ENCODE measurements around the gene TDRD6. TPM values are rescaled to one million over a fixed set of nuclear protein-coding genes. Genes with fewer than 3 reads are reported as not detected.

Gene TDRD6
- total RNA-seq, 4 donors from 2014 or later, result under 0.01 to 1.5 (median 0.75) TPM

DNA sequence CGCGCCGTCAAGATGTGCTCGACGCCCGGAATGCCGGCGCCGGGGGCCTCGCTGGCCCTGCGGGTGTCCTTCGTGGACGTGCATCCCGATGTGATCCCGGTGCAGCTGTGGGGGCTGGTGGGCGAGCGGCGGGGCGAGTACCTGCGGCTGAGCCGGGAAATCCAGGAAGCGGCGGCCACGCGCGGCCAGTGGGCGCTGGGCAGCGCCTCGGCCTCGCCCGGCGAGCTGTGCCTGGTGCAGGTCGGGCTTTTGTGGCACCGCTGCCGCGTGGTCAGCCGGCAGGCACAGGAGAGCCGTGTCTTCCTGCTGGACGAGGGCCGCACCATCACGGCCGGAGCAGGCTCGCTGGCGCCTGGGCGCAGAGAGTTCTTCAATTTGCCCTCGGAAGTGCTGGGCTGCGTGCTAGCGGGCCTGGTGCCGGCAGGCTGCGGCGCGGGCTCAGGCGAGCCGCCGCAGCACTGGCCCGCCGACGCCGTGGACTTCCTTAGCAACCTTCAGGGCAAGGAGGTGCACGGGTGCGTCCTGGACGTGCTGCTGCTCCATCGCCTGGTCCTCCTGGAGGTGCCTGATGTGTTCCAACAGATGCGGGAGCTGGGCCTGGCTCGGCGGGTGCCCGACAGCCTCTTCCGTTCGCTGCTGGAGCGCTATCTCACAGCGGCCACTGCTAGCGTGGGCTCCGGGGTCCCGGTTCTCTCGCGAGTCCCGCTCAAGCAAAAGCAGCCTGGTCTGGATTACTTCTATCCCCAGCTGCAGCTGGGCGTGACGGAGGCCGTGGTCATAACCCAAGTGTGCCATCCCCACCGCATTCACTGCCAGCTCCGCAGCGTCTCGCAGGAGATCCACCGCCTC is 656 bp downstream of the TDRD6 start:
- intact Hi-C loops (cut with DNase I; ENCODE audit: low total_unique reads), result no loop called here
- H3K9me3 ChIP-seq, result no peaks in the 10 kb centered on the region
- no peaks in the 10 kb centered on the region for H3K27me3 ChIP-seq
- no peak overlapping the region for H3K27ac ChIP-seq
- no peak overlapping the region for H3K4me3 ChIP-seq
- DNase-seq, result no peak
- H3K4me1 ChIP-seq, result no peaks in the 10 kb centered on the region
- TF ChIP-seq, protein P1, sequence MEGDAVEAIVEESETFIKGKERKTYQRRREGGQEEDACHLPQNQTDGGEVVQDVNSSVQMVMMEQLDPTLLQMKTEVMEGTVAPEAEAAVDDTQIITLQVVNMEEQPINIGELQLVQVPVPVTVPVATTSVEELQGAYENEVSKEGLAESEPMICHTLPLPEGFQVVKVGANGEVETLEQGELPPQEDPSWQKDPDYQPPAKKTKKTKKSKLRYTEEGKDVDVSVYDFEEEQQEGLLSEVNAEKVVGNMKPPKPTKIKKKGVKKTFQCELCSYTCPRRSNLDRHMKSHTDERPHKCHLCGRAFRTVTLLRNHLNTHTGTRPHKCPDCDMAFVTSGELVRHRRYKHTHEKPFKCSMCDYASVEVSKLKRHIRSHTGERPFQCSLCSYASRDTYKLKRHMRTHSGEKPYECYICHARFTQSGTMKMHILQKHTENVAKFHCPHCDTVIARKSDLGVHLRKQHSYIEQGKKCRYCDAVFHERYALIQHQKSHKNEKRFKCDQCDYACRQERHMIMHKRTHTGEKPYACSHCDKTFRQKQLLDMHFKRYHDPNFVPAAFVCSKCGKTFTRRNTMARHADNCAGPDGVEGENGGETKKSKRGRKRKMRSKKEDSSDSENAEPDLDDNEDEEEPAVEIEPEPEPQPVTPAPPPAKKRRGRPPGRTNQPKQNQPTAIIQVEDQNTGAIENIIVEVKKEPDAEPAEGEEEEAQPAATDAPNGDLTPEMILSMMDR (IDR thresholded peaks at IDR 0.05), result no peak
- no peak for TF ChIP-seq POLR2A (IDR thresholded peaks at IDR 0.05)
- no peaks in the 10 kb centered on the region for H3K36me3 ChIP-seq

DNA sequence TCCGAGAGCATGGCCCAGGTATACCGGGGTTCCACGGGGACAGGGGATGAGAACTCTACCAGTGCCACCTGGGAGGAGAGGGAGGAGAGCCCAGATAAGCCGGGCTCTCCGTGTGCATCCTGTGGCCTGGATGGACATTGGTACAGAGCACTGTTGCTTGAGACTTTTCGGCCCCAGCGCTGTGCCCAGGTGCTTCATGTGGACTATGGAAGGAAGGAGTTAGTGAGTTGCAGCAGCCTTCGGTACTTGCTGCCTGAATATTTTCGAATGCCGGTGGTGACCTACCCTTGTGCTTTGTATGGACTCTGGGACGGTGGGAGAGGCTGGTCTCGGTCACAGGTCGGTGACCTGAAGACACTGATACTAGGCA is 1.3 kb downstream of the TDRD6 start:
- intact Hi-C loops (cut with DNase I; ENCODE audit: low total_unique reads), result no loop called here
- Histone ChIP-seq H3K27me3 (no peaks in the 10 kb centered on the region), H3K9me3 (no peaks in the 10 kb centered on the region), H3K36me3 (no peaks in the 10 kb centered on the region), H3K4me3 (no peak overlapping the region), H3K4me1 (no peaks in the 10 kb centered on the region), H3K27ac (no peak overlapping the region)
- TF ChIP-seq, protein P1 (IDR thresholded peaks at IDR 0.05), result no peak
- TF ChIP-seq POLR2A (IDR thresholded peaks at IDR 0.05), result no peak
- DNase-seq, result no peak

DNA sequence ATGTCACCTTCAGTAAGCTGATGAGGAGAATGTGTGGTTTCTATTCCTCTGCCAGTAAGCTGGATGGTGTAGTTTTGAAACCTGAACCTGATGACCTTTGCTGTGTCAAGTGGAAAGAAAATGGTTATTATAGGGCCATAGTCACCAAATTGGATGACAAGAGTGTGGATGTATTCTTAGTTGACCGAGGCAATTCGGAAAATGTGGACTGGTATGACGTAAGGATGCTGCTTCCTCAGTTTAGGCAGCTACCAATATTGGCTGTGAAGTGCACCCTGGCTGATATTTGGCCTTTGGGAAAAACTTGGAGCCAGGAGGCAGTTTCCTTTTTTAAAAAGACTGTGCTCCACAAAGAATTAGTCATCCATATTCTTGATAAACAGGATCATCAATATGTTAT is 2.0 kb downstream of the TDRD6 start:
- no peaks in the 10 kb centered on the region for H3K36me3 ChIP-seq
- no peak overlapping the region for H3K4me3 ChIP-seq
- no peaks in the 10 kb centered on the region for H3K9me3 ChIP-seq
- H3K4me1 ChIP-seq, result no peaks in the 10 kb centered on the region
- TF ChIP-seq POLR2A (IDR thresholded peaks at IDR 0.05), result no peak
- TF ChIP-seq, protein P1 (IDR thresholded peaks at IDR 0.05), result no peak
- no peaks in the 10 kb centered on the region for H3K27me3 ChIP-seq
- intact Hi-C loops (cut with DNase I; ENCODE audit: low total_unique reads), result no loop called here
- no peak overlapping the region for H3K27ac ChIP-seq
- no peak for DNase-seq

DNA sequence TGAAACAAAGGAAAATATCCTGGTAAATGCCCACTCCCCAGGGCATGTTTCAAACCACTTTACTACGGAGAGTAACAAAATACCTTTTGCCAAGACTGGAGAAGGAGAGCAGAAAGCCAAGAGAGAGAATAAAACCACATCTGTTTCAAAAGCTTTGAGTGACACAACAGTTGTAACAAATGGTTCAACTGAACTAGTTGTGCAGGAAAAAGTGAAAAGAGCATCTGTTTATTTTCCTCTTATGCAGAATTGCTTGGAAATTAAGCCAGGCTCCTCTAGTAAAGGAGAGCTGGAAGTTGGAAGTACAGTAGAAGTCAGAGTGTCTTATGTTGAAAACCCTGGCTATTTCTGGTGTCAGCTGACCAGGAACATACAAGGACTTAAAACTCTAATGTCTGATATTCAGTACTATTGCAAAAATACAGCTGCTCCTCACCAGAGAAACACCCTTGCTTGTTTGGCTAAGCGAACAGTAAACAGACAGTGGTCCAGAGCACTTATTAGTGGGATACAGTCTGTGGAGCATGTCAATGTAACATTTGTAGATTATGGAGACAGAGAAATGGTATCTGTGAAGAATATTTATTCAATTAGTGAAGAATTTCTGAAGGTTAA is 2.6 kb downstream of the TDRD6 start:
- no peak for DNase-seq
- no peaks in the 10 kb centered on the region for H3K36me3 ChIP-seq
- TF ChIP-seq POLR2A (IDR thresholded peaks at IDR 0.05), result no peak
- TF ChIP-seq, protein P1 (IDR thresholded peaks at IDR 0.05), result no peak
- H3K4me1 ChIP-seq, result no peaks in the 10 kb centered on the region
- no peak overlapping the region for H3K4me3 ChIP-seq
- no peaks in the 10 kb centered on the region for H3K27me3 ChIP-seq
- no peak overlapping the region for H3K27ac ChIP-seq
- intact Hi-C loops (cut with DNase I; ENCODE audit: low total_unique reads), result no loop called here
- no peaks in the 10 kb centered on the region for H3K9me3 ChIP-seq

DNA sequence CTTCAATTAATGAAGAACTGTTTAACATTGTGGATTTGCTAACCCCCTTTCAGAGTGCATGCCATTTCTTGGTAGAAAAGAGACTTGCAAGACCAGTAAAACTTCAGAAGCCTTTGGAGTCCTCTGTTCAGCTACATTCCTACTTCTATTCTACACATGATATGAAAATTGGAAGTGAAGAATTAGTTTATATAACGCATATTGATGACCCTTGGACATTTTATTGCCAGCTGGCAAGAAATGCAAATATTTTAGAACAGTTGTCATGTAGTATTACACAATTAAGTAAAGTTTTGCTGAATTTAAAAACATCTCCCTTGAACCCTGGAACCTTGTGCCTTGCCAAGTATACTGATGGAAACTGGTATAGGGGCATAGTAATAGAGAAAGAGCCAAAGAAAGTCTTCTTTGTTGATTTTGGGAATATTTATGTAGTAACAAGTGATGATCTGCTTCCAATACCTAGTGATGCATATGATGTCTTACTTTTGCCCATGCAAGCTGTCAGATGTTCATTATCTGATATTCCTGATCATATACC is 3.3 kb downstream of the TDRD6 start:
- no peaks in the 10 kb centered on the region for H3K36me3 ChIP-seq
- DNase-seq, result no peak
- no peak for TF ChIP-seq POLR2A (IDR thresholded peaks at IDR 0.05)
- TF ChIP-seq, protein P1 (IDR thresholded peaks at IDR 0.05), result no peak
- H3K27ac ChIP-seq, result no peak overlapping the region
- H3K27me3 ChIP-seq, result no peaks in the 10 kb centered on the region
- intact Hi-C loops (cut with DNase I; ENCODE audit: low total_unique reads), result no loop called here
- no peak overlapping the region for H3K4me3 ChIP-seq
- no peaks in the 10 kb centered on the region for H3K9me3 ChIP-seq
- H3K4me1 ChIP-seq, result no peaks in the 10 kb centered on the region

All from uterus (tissue), 4 donors.